ENCODE results near the gene SMARCA4. TPM values are rescaled to one million over a fixed set of nuclear protein-coding genes. Genes with fewer than 3 reads are reported as not detected.

Gene SMARCA4
- total and polyA plus RNA-seq, 4 donors: 15.9 to 35.4 (median 22.5) TPM

DNA sequence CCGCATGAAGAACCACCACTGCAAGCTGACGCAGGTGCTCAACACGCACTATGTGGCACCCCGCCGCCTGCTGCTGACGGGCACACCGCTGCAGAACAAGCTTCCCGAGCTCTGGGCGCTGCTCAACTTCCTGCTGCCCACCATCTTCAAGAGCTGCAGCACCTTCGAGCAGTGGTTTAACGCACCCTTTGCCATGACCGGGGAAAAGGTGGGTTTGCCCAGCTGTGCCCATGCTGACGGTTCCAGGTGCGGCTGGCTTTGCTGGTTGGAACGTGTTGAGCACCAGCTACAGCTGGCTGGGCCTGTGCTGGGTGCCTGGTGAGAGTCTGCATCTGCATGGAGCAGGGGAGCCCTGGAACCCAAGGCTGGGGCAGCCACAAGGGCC, 60.9 kb downstream of the SMARCA4 start:
- WGBS: 97% methylated on average over 15 of the region's 15 CpGs
- Histone ChIP-seq H3K4me3 (ENCODE audit: low read depth in 1 of 3, low read length in 3 of 3) (no peak overlapping the region), H3K9ac (ENCODE audit: low read depth in 1 of 2, low read length in 2 of 2) (no peak overlapping the region), H3K36me3 (ENCODE audit: control insufficient read depth in 4 of 4, insufficient read depth in 3 of 4, low read depth in 1 of 4, low read length in 3 of 4) (peaks cover 23 to 76% (median 33%) of the 10 kb centered on the region in 4 donors), H3K9me3 (ENCODE audit: control insufficient read depth in 4 of 4, low read length in 3 of 4) (no peaks in the 10 kb centered on the region), H3K27ac (ENCODE audit: low read depth in 1 of 2, low read length in 2 of 2) (no peak overlapping the region), H3K4me1 (ENCODE audit: control insufficient read depth in 4 of 4, insufficient read depth in 4 of 4, low read length in 3 of 4) (peaks cover 7 to 8% (median 8%) of the 10 kb centered on the region in 4 donors), H3K27me3 (ENCODE audit: control insufficient read depth in 4 of 4, insufficient read depth in 4 of 4, low read length in 3 of 4) (no peaks in the 10 kb centered on the region)
- TF ChIP-seq HNF4A (conservative IDR thresholded peaks at IDR 0.05): no peak
- no peak for TF ChIP-seq NR2F2 (IDR thresholded peaks at IDR 0.05)
- no peak for TF ChIP-seq RAD21 (IDR thresholded peaks at IDR 0.05)
- DNase-seq (ENCODE audit: low spot score): no peak

DNA sequence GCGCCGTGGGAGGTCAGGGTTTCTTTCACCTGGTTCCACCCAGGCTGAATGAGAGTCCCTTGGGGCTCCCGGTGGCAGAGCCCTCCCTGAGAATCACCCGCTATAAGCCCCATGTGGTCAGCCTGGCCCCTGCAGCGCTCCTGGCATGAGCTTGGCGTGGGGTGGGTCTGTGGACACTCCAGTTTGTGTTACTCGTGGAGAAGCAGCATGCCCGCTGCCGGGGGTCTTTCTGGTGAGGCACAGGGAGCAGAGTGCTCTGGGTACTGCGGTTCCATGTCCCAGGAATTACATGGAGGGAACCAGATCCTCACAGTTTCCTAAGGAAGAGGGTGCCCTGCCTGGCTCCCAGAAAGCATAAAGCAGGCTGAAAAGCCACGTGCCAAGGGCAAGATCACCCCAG, 62.2 kb downstream of the SMARCA4 start:
- Histone ChIP-seq H3K36me3 (ENCODE audit: control insufficient read depth in 4 of 4, insufficient read depth in 3 of 4, low read depth in 1 of 4, low read length in 3 of 4) (peaks cover 23 to 79% (median 37%) of the 10 kb centered on the region in 4 donors), H3K4me1 (ENCODE audit: control insufficient read depth in 4 of 4, insufficient read depth in 4 of 4, low read length in 3 of 4) (peaks cover 7 to 8% (median 8%) of the 10 kb centered on the region in 4 donors), H3K27ac (ENCODE audit: low read depth in 1 of 2, low read length in 2 of 2) (no peak overlapping the region), H3K27me3 (ENCODE audit: control insufficient read depth in 4 of 4, insufficient read depth in 4 of 4, low read length in 3 of 4) (no peaks in the 10 kb centered on the region), H3K4me3 (ENCODE audit: low read depth in 1 of 3, low read length in 3 of 3) (no peak overlapping the region), H3K9me3 (ENCODE audit: control insufficient read depth in 4 of 4, low read length in 3 of 4) (no peaks in the 10 kb centered on the region), H3K9ac (ENCODE audit: low read depth in 1 of 2, low read length in 2 of 2) (no peak overlapping the region)
- no peak for DNase-seq (ENCODE audit: low spot score)
- TF ChIP-seq HNF4A (conservative IDR thresholded peaks at IDR 0.05) (no peak), NR2F2 (IDR thresholded peaks at IDR 0.05) (no peak), YY1 (IDR thresholded peaks at IDR 0.05) (no peak), RXRA (IDR thresholded peaks at IDR 0.05) (no peak), GABPA (IDR thresholded peaks at IDR 0.05 in 1 of 2, conservative IDR thresholded peaks at IDR 0.05 in 1 of 2) (no peak)
- TF ChIP-seq, protein P1, sequence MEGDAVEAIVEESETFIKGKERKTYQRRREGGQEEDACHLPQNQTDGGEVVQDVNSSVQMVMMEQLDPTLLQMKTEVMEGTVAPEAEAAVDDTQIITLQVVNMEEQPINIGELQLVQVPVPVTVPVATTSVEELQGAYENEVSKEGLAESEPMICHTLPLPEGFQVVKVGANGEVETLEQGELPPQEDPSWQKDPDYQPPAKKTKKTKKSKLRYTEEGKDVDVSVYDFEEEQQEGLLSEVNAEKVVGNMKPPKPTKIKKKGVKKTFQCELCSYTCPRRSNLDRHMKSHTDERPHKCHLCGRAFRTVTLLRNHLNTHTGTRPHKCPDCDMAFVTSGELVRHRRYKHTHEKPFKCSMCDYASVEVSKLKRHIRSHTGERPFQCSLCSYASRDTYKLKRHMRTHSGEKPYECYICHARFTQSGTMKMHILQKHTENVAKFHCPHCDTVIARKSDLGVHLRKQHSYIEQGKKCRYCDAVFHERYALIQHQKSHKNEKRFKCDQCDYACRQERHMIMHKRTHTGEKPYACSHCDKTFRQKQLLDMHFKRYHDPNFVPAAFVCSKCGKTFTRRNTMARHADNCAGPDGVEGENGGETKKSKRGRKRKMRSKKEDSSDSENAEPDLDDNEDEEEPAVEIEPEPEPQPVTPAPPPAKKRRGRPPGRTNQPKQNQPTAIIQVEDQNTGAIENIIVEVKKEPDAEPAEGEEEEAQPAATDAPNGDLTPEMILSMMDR (IDR thresholded peaks at IDR 0.05; ENCODE audit: low read depth, low read length, missing input control): no peak
- WGBS: 87% methylated on average over 11 of the region's 11 CpGs

DNA sequence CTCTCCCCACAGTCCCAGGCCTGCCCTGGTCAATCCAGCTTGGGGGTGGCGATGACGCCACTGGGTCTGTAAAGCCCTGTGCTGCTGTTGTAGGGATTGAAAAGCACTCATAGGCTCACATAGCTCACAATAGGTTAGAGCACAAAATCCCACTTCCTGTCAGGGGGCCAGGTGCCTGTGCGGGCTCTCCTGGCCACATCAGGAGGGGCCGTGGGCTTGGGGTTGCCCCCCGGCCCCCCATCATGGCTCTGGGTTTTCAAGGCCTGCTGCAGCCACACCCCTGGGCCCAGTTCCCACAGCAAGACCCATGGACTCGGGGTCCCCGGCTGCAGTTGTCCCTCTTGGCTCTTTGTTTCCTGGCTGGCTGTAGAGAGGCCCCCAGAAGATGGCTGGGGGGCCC, 62.9 kb downstream of the SMARCA4 start:
- Histone ChIP-seq H3K27me3 (ENCODE audit: control insufficient read depth in 4 of 4, insufficient read depth in 4 of 4, low read length in 3 of 4) (no peaks in the 10 kb centered on the region), H3K9me3 (ENCODE audit: control insufficient read depth in 4 of 4, low read length in 3 of 4) (no peaks in the 10 kb centered on the region), H3K4me1 (ENCODE audit: control insufficient read depth in 4 of 4, insufficient read depth in 4 of 4, low read length in 3 of 4) (peaks cover 7 to 8% (median 8%) of the 10 kb centered on the region in 4 donors), H3K9ac (ENCODE audit: low read depth in 1 of 2, low read length in 2 of 2) (no peak overlapping the region), H3K36me3 (ENCODE audit: control insufficient read depth in 4 of 4, insufficient read depth in 3 of 4, low read depth in 1 of 4, low read length in 3 of 4) (peaks cover 25 to 79% (median 36%) of the 10 kb centered on the region in 4 donors), H3K4me3 (ENCODE audit: low read depth in 1 of 3, low read length in 3 of 3) (no peak overlapping the region), H3K27ac (ENCODE audit: low read depth in 1 of 2, low read length in 2 of 2) (peak overlapping the region in 1 of 2 donors; percentile 71)
- TF ChIP-seq YY1 (IDR thresholded peaks at IDR 0.05): no peak
- TF ChIP-seq RAD21 (IDR thresholded peaks at IDR 0.05): no peak
- TF ChIP-seq JUND (IDR thresholded peaks at IDR 0.05): no peak
- no peak for TF ChIP-seq RXRA (IDR thresholded peaks at IDR 0.05)
- no peak for TF ChIP-seq EGR1 (IDR thresholded peaks at IDR 0.05; ENCODE audit: low read depth in 2 of 2)
- no peak for TF ChIP-seq FOXA1 (IDR thresholded peaks at IDR 0.05)
- no peak for DNase-seq (ENCODE audit: low spot score)
- WGBS: 95% methylated on average over 7 of the region's 7 CpGs

DNA sequence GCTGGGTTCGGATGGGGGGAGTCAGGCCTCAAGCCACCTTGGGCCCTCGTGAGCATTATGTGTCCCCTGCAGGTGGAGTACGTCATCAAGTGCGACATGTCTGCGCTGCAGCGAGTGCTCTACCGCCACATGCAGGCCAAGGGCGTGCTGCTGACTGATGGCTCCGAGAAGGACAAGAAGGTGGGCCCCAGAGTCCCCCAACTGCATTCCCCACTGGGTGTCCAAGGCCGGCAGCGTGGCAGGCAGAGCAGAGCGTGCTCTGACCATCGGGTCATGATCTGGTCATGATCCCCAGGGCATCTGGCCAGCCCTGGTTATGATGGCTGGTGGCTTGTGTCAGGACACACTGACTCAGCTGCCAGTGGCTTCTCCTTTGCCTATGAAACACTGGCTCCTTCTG, 63.4 kb downstream of the SMARCA4 start:
- WGBS: 72% methylated on average over 13 of the region's 13 CpGs

More for the DNA sequence above, 63.4 kb downstream of the SMARCA4 start:
- Histone ChIP-seq H3K27me3 (ENCODE audit: control insufficient read depth in 4 of 4, insufficient read depth in 4 of 4, low read length in 3 of 4) (no peaks in the 10 kb centered on the region), H3K9me3 (ENCODE audit: control insufficient read depth in 4 of 4, low read length in 3 of 4) (no peaks in the 10 kb centered on the region), H3K36me3 (ENCODE audit: control insufficient read depth in 4 of 4, insufficient read depth in 3 of 4, low read depth in 1 of 4, low read length in 3 of 4) (peaks cover 23 to 79% (median 34%) of the 10 kb centered on the region in 4 donors), H3K4me3 (ENCODE audit: low read depth in 1 of 3, low read length in 3 of 3) (no peak overlapping the region), H3K4me1 (ENCODE audit: control insufficient read depth in 4 of 4, insufficient read depth in 4 of 4, low read length in 3 of 4) (peaks cover 7 to 8% (median 8%) of the 10 kb centered on the region in 4 donors), H3K9ac (ENCODE audit: low read depth in 1 of 2, low read length in 2 of 2) (no peak overlapping the region), H3K27ac (ENCODE audit: low read depth in 1 of 2, low read length in 2 of 2) (peak overlapping the region; percentile 71)
- DNase-seq (ENCODE audit: low spot score): no peak
- TF ChIP-seq RAD21 (IDR thresholded peaks at IDR 0.05) (peak in 1 of 2 donors; percentile 33), YY1 (IDR thresholded peaks at IDR 0.05) (no peak), HNF4A (conservative IDR thresholded peaks at IDR 0.05) (peak in 1 of 2 donors; percentile 32), RXRA (IDR thresholded peaks at IDR 0.05) (peak; percentile 78 to 88)

Measured in liver (tissue), 9 donors.